MM.1S (cell line): ENCODE results near the gene CDADC1.

Experiments
- EZH2 ChIP-seq: fragments of 300-600 bp; sonication (generic); optimal IDR thresholded peaks from 2 replicates; pipeline ENCODE3; 2017; ENCODE audit warnings: low read depth, mild to moderate bottlenecking, antibody characterized with exemption, low read length, mixed read lengths
- TF ChIP-seq, protein P1 (sequence below): fragments of 300-600 bp; sonication (generic); IDR thresholded peaks from 2 replicates; pipeline ENCODE4 v1.5.1; 2016; ENCODE audit warnings: antibody characterized with exemption, low read length, mixed read lengths

DNA sequence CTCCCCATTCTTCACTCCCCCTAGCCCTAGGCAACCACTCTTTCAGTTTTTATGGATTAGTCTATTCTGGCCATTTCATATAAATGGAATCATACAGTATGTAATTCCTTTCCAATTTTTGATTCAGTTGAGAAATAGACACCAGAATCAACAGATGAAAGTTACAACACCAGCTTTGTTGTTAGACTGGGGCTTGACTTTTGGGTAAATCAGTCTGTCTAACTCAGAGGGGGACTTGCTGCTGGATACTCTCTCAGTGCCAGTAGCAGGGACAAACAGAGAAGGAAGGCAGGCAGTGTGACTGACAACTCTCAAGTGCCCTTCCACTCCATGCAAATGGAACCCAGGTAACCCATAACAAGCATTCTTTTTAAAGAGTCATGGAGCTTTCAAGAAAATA lies 40.7 kb downstream of the CDADC1 start:
- TF ChIP-seq, protein P1, sequence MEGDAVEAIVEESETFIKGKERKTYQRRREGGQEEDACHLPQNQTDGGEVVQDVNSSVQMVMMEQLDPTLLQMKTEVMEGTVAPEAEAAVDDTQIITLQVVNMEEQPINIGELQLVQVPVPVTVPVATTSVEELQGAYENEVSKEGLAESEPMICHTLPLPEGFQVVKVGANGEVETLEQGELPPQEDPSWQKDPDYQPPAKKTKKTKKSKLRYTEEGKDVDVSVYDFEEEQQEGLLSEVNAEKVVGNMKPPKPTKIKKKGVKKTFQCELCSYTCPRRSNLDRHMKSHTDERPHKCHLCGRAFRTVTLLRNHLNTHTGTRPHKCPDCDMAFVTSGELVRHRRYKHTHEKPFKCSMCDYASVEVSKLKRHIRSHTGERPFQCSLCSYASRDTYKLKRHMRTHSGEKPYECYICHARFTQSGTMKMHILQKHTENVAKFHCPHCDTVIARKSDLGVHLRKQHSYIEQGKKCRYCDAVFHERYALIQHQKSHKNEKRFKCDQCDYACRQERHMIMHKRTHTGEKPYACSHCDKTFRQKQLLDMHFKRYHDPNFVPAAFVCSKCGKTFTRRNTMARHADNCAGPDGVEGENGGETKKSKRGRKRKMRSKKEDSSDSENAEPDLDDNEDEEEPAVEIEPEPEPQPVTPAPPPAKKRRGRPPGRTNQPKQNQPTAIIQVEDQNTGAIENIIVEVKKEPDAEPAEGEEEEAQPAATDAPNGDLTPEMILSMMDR = no peak
- no peak for TF ChIP-seq EZH2
